Panc1 (cell line): Measurements from ENCODE around the gene SDK2. TPM values are rescaled to one million over a fixed set of nuclear protein-coding genes. Genes with fewer than 3 reads are reported as not detected.

Source experiments
- ATAC-seq: fragments of 200-7000 bp; cut with Tn5 transposase; 2 replicates; pipeline ENCODE4 v1.9.1; 2020; ENCODE audit warnings: mild to moderate bottlenecking, moderate library complexity
- BruUV-seq: library from RNA; stranded (reverse); fragments of 400-500 nt; replicated peaks from 2 replicates; lab custom pipeline; 2021; lab: Mats Ljungman, UMichigan
- CTCF ChIA-PET: fragments of 300-600 bp; sonication (Branson Sonifier 250); formaldehyde crosslinking; loops from one replicate; lab custom pipeline; 2022; ENCODE audit warnings: antibody characterized with exemption; lab: Charles Lee
- POLR2A ChIA-PET: fragments of 300-600 bp; sonication (Branson Sonifier 250); formaldehyde crosslinking; loops from one replicate; lab custom pipeline; 2022; ENCODE audit warnings: antibody characterized with exemption; lab: Charles Lee
- DNase-seq: peaks from one replicate; pipeline ENCODE4 v3.0.0-alpha.2; 2010; ENCODE audit warnings: low read depth, low spot score
- H3K27ac ChIP-seq: 2 replicates; pipeline ENCODE4 v1.5.1; 2011; ENCODE audit warnings: mild to moderate bottlenecking, low read length, inconsistent platforms
- H3K27me3 ChIP-seq: fragments of 200-500 bp; sonication (Bioruptor generic); 2 replicates; pipeline ENCODE4 v1.6.0; 2014; ENCODE audit warnings: low read length, inconsistent platforms; ENCODE audit not compliant: control insufficient read depth, insufficient read depth
- H3K36me3 ChIP-seq: fragments of 200-500 bp; sonication (Bioruptor generic); 2 replicates; pipeline ENCODE4 v1.5.1; 2014; ENCODE audit warnings: inconsistent platforms, mild to moderate bottlenecking, low read length, moderate library complexity; ENCODE audit not compliant: control insufficient read depth, insufficient read depth
- H3K4me1 ChIP-seq: 2 replicates; pipeline ENCODE4 v1.5.1; 2011; ENCODE audit warnings: inconsistent platforms, mild to moderate bottlenecking, low read length, moderate library complexity; ENCODE audit not compliant: control insufficient read depth, insufficient read depth
- H3K4me3 ChIP-seq, 2 experiments: 2 replicates each; pipeline ENCODE4 v1.5.1; 2011 to 2012; ENCODE audit warnings: low read depth in 2 of 2, low read length in 2 of 2, mild to moderate bottlenecking in 2 of 2, inconsistent platforms in 1 of 2, moderate library complexity in 1 of 2
- H3K9me3 ChIP-seq: fragments of 200-500 bp; sonication (Bioruptor generic); 2 replicates; pipeline ENCODE4 v1.5.1; 2014; ENCODE audit warnings: low read depth, mild to moderate bottlenecking, inconsistent platforms, low read length, moderate library complexity; ENCODE audit not compliant: control insufficient read depth, insufficient read depth
- CTCF ChIP-seq: fragments of 450-650 bp; IDR thresholded peaks from 2 replicates; pipeline ENCODE4 v1.5.1; 2017; ENCODE audit warnings: mild to moderate bottlenecking
- POLR2AphosphoS5 ChIP-seq: IDR thresholded peaks from 2 replicates; pipeline ENCODE4 v1.6.1; 2012; ENCODE audit warnings: mild to moderate bottlenecking, low read depth, low read length, moderate library complexity
- REST ChIP-seq, 2 experiments: IDR thresholded peaks; 2 replicates each; pipeline ENCODE4 v1.6.1; 2011 to 2012; ENCODE audit warnings: low read depth in 2 of 2, control low read depth in 1 of 2, low read length in 1 of 2, mild to moderate bottlenecking in 1 of 2, moderate library complexity in 1 of 2; ENCODE audit not compliant: insufficient read depth in 1 of 2
- SIN3A ChIP-seq: IDR thresholded peaks from 2 replicates; pipeline ENCODE4 v1.6.1; 2012; ENCODE audit warnings: low read depth, mild to moderate bottlenecking, low read length, moderate library complexity, borderline replicate concordance; ENCODE audit not compliant: insufficient read depth
- TCF7L2 ChIP-seq: IDR thresholded peaks from 2 replicates; pipeline ENCODE4 v1.6.1; 2011; ENCODE audit warnings: mild to moderate bottlenecking, low read depth, low read length, inconsistent platforms
- in situ Hi-C: cut with HindIII; loops from 2 replicates; pipeline ENCODE4 v1.10.0; 2016; ENCODE audit warnings: low sequenced_read_pairs, low pct_unique_long_range_greater_than_20kb
- intact Hi-C: fragments of 100-400 bp; cut with micrococcal nuclease; formaldehyde crosslinking; loops from one replicate; pipeline ENCODE4 v1.10.0; 2022; ENCODE audit not compliant: unreplicated experiment
- total RNA-seq: library from RNA; stranded (reverse); gene quantifications from one replicate; pipeline ENCODE4 v1.2.1, GENCODE V29; 2021; ENCODE audit not compliant: unreplicated experiment

SDK2 gene
- total RNA-seq, 1 experiment from 2014 or later: 0.41 TPM

- Histone ChIP-seq H3K4me3 (no peak overlapping the region), H3K4me1 (peaks cover 6% of the 10 kb centered on the region), H3K27ac (no peak overlapping the region), H3K36me3 (no peaks in the 10 kb centered on the region), H3K27me3 (peaks cover 10% of the 10 kb centered on the region), H3K9me3 (no peaks in the 10 kb centered on the region)
- in situ Hi-C loops: no loop called here
- no TSS peak for BruUV-seq
- no peak for DNase-seq
- intact Hi-C loops: loop anchor here (10.0 kb wide), 1 partner anchor 215 kb away; no protein-coding TSS in a partner anchor
- POLR2A ChIA-PET: interaction anchor here (0.6 kb wide), 1 partner anchor 356 kb away, joined by 3 read pairs; no protein-coding TSS in a partner anchor
- CTCF ChIA-PET: interaction anchor here (1.0 kb wide), 1 partner anchor 210 kb away, joined by 3 read pairs; no protein-coding TSS in a partner anchor
- no peak for TF ChIP-seq REST (IDR thresholded peaks at IDR 0.05; ENCODE audit: insufficient read depth in 1 of 2, low read depth in 2 of 2, low read length in 1 of 2)
- no peak for TF ChIP-seq SIN3A
- TF ChIP-seq CTCF: no peak
- TF ChIP-seq TCF7L2: no peak
- no peak for TF ChIP-seq POLR2AphosphoS5
- ATAC-seq: no peak
Measured at GRCh38 chr17:73639932-73640331, 4.3 kb downstream of the SDK2 start.

GRCh38 chr17:73639322-73639721 is 4.9 kb downstream of the SDK2 start:
- no peak for ATAC-seq
- no peak for DNase-seq
- Histone ChIP-seq H3K9me3 (no peaks in the 10 kb centered on the region), H3K4me3 (no peak overlapping the region), H3K4me1 (peaks cover 6% of the 10 kb centered on the region), H3K27ac (no peak overlapping the region), H3K27me3 (peaks cover 10% of the 10 kb centered on the region), H3K36me3 (no peaks in the 10 kb centered on the region)
- TF ChIP-seq POLR2AphosphoS5 (no peak), TCF7L2 (no peak), SIN3A (no peak), CTCF (no peak), REST (IDR thresholded peaks at IDR 0.05; ENCODE audit: insufficient read depth in 1 of 2, low read depth in 2 of 2, low read length in 1 of 2) (no peak)
- intact Hi-C loops (no loop called here), in situ Hi-C loops (no loop called here)
- ChIA-PET CTCF (interaction anchor here (1.0 kb wide), 1 partner anchor 209 kb away, joined by 3 read pairs; no protein-coding TSS in a partner anchor), POLR2A (interaction anchor here (0.6 kb wide), 1 partner anchor 356 kb away, joined by 3 read pairs; no protein-coding TSS in a partner anchor)
- BruUV-seq: no TSS peak
